D721Med (cell line): ENCODE data around the gene H19.

ENCODE experiments used
- DNase-seq: peaks from one replicate; pipeline ENCODE4 v3.0.0; 2011; ENCODE audit warnings: low spot score; ENCODE audit not compliant: insufficient read length
- FAIRE-seq: peaks from 2 replicates; lab custom pipeline; 2011; peaks lifted over from hg19 to GRCh38; lab: Jason Lieb, UNC
- CTCF ChIP-seq: IDR thresholded peaks from 2 replicates; pipeline ENCODE4 v1.5.1; 2012; ENCODE audit warnings: mild to moderate bottlenecking, control low read depth; ENCODE audit not compliant: insufficient read depth; ENCODE audit errors: missing control alignments

The H19 gene

GRCh38 chr11:1969776-1970175 lies 27.9 kb downstream of the H19 start:
- no peak for TF ChIP-seq CTCF
- FAIRE-seq: no peak
- DNase-seq: no peak

GRCh38 chr11:1969035-1969434 lies 28.6 kb downstream of the H19 start:
- no peak for FAIRE-seq
- no peak for TF ChIP-seq CTCF
- no peak for DNase-seq

- FAIRE-seq: no peak
- no peak for DNase-seq
- TF ChIP-seq CTCF: no peak
Measured at GRCh38 chr11:1968454-1969002, 29.1 kb downstream of the H19 start.

GRCh38 chr11:1967641-1968225 lies 29.9 kb downstream of the H19 start:
- DNase-seq: no peak
- TF ChIP-seq CTCF: no peak
- no peak for FAIRE-seq

- no peak for TF ChIP-seq CTCF
- DNase-seq (no peak), FAIRE-seq (no peak)
Measured at GRCh38 chr11:1966531-1966930, 31.1 kb downstream of the H19 start.

GRCh38 chr11:1964955-1965354 lies 32.7 kb downstream of the H19 start:
- no peak for FAIRE-seq
- no peak for TF ChIP-seq CTCF
- DNase-seq: no peak

GRCh38 chr11:1964348-1964747 lies 33.3 kb downstream of the H19 start:
- TF ChIP-seq CTCF: no peak
- FAIRE-seq: no peak

More at GRCh38 chr11:1964348-1964747, 33.3 kb downstream of the H19 start:
- DNase-seq: no peak
